GM10266 (cell line): ENCODE data around the gene FCHSD2.
"Not testable (repeated sequence)": the region's sequence is repeated elsewhere in the genome, so short reads cannot be mapped to it uniquely, and the experiment has no call there.

ENCODE experiments used
- DNase-seq: peaks from one replicate; pipeline ENCODE4 v3.0.0; 2012; ENCODE audit errors: extremely low spot score
- CTCF ChIP-seq: IDR thresholded peaks from 2 replicates; pipeline ENCODE4 v1.5.1; 2012; ENCODE audit warnings: mild to moderate bottlenecking, low read depth; ENCODE audit not compliant: control insufficient read depth, insufficient read depth; ENCODE audit errors: missing control alignments

The FCHSD2 gene

GRCh38 chr11:73034331-73034730 lies 107.8 kb downstream of the FCHSD2 start:
- DNase-seq = no peak
- no peak for TF ChIP-seq CTCF

GRCh38 chr11:73030130-73030529 lies 112.0 kb downstream of the FCHSD2 start:
- TF ChIP-seq CTCF = no peak
- DNase-seq = no peak

- DNase-seq = no peak
- TF ChIP-seq CTCF = no peak
Observed at GRCh38 chr11:73029403-73029802, 112.7 kb downstream of the FCHSD2 start.

GRCh38 chr11:73028611-73029010 lies 113.5 kb downstream of the FCHSD2 start:
- TF ChIP-seq CTCF = no peak
- no peak for DNase-seq

GRCh38 chr11:73027840-73028239 lies 114.3 kb downstream of the FCHSD2 start:
- DNase-seq = not testable (repeated sequence)

GRCh38 chr11:73024639-73025038 lies 117.5 kb downstream of the FCHSD2 start:
- no peak for TF ChIP-seq CTCF
- no peak for DNase-seq

- no peak for TF ChIP-seq CTCF
- no peak for DNase-seq
Observed at GRCh38 chr11:73019996-73020395, 122.1 kb downstream of the FCHSD2 start.

GRCh38 chr11:73019449-73019848 lies 122.7 kb downstream of the FCHSD2 start:
- no peak for TF ChIP-seq CTCF

More at GRCh38 chr11:73019449-73019848, 122.7 kb downstream of the FCHSD2 start:
- no peak for DNase-seq
